Measurements from ENCODE around the gene TRIM41.
A peak's percentile ranks its signal among the peaks of the same experiment; 100 is the strongest.
"Not testable (repeated sequence)": the region's sequence is repeated elsewhere in the genome, so short reads cannot be mapped to it uniquely, and the experiment has no call there.

The TRIM41 gene

DNA sequence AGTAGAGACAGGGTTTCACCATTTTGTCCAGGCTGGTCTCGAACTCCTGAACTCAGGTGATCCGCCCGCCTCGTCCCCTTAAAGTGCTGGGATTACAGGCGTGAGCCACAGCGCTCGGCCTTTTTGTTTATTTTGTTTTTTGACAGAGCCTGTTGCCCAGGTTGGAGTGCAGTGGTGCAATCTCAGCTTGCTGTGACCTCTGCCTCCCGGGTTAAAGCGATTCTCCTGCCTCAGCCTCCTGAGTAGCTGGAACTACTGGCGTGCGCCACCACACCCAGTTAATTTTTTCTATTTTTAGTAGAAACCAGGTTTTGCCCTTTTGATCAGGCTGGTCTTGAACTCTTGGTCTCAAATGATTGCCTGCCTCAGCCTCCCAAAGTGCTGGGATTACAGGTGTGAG, 12.9 kb upstream of the TRIM41 start:
- not testable (repeated sequence) for DNase-seq (ENCODE audit: low read depth, low spot score)

DNA sequence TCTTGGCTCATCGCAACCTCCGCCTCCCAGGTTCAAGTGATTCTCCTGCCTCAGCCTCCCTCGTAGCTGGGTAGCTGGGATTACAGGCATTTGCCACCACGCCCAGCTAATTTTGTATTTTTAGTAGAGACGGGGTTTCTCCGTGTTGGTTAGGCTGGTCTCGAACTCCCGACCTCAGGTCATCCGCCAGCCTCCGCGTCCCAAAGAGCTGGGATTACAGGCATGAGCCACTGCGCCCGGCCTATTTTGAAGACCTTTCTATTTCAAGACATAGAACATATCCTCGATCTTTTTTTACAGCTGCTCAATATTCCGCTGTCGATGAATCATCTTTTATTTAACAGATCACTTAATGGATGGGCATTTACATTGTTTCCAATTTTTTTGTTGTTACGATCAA, 12.4 kb upstream of the TRIM41 start:
- DNase-seq (ENCODE audit: low read depth, low spot score) = not testable (repeated sequence)

DNA sequence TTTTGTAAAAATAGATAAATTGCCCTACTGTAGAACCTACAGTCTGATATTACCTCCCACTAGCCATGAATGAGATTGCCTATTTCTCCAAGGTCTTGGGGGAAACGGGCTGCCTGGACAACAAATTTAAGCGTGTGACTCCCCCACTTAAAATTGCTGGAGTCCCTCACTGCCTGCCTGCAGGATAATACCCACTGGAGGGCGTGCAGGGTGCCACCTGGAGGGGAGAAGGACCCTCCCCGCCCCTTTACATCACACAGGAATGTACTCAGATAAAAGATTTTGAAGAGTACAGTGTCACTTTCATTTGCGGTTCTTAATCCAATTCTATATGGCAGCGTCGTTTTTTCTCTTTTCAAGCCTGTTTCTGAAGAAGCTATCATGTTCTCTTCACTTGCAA, 11.9 kb upstream of the TRIM41 start:
- DNase-seq (ENCODE audit: low read depth, low spot score) = no peak

DNA sequence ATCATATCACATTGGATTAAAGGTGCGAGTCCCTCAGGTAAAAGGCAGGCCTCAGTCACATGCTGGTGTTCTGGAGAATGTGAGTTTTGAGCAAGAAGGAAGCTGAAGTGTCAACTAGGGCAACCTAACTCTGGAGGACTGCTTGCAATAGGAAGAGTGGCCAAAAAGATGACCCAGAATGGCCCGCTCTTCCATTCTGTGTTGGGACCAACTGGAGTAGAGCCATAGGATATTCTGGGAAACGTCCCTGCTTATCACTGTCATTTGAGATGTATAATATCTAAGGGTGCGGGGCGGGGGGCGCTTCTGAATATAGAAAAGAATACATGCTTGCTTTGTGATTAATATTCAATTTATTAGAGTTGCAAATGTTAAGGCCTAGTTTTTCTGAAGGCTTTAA, 11.0 kb upstream of the TRIM41 start:
- DNase-seq (ENCODE audit: low read depth, low spot score) = no peak

DNA sequence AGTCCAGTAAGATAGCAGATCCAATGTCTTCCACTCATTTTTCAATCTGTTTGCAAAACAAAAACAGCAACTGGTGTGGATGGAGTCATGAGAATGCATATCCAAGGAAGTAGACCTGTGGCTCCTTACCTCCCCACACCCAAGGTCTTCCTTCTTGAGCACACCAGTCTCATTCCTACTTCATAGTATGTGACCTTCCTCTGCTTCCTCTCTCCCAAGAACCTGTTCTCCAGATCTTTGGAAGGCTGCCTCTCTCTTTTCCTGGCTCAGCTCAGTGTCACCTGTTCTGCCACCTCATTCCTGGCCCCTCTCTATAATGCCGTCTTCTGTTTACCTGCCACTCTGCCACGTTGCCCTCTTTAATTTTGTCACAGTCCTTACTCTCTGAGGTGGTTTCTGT, 10.1 kb upstream of the TRIM41 start:
- no peak for DNase-seq (ENCODE audit: low read depth, low spot score)

DNA sequence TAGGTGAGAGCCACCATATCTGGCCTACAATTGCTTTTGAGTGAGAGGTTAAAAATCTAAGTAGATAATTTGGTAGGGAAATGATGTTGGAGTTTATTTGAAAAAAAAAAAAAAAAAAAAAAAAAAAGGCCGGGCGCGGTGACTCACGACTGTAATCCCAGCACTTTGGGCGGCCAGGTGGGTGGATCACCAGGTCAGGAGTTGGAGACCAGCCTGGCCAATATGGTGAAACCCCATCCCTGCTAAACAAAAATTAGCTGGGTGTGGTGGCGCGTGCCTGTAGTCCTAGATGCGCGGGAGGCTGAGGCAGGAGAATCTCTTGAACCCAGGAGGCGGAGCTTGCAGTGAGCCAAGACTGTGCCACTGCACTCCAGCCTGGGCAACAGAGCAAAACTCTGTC, 8.8 kb upstream of the TRIM41 start:
- DNase-seq (ENCODE audit: low read depth, low spot score) = not testable (repeated sequence)

DNA sequence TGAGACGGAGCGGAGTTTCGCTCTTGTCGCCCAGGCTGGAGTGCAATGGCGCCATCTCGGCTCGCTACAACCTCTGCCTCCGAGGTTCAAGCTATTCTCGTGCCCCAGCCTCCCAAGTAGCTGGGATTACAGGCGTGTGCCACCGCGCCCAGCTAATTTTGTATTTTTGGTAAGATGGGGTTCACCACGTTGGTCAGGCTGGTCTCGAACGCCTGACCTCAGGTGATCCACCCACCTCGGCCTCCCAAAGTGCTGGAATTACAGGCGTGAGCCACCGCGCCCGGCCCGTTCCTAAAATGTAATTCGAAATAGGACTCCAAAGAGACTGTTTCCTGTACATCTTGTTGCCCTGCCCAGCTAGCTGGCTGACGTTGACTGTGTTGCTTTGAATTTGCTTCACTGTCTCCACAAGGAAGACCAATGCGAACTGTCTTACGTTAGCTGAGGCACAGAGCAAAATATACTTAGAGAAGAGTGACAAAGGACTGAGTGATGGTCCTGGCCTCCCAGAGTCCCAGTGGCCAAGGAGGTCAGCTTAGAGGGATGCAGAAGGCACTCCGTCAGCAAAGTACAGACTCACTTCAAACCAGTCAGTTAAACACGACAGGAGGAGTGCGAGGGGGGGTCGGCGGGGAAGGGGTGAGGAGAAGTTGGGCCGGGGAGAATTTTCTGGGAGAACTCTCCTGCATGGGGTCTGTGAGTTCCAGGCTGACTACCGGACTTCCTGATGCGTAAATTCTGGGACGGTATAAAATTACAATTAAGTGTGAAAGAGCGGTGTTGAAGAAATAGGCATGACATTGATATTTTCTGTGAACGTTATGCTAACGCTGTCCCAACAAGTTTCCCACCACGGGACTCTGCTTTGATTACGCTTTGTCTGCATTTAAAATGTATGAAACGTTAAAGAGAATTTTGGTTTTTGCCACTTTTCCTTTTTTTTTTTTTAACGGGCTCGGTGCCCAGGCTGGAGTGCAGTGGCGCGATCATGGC, 6.8 kb upstream of the TRIM41 start:
- DNase-seq (ENCODE audit: low read depth, low spot score) = no peak

DNA sequence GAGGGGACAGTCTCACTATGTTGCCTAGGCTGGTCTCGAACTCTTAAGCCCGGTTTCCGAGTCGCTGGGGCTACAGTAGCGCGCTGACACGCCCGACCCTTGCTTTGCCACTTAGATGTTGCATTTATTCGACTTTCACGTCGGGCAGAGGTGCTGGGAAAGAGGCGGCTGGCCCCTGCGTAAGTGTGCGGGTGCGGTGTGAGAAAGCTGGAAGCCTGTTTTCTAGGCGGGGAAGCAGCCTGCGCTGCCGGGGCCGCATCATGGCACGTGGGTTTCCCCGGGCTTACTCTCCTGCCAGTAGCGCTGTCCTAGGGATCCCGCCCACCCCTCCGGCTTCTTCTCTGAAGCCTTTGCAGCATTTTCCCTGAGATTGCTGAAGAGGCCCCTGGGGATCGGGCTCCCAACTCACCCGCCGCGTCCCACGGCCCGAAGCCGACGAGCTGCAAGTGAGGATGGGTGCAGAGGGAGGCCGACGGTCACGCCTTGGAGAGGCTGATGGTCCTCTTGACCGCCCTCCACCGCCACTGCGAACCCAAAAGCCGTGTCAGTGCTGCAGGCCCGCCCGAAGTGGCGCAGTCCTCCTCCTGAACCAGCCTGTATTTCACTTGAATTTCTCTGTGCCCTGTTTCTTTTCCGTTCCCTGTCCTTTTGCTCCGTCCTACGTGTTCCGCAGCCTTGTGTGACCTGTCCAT, 5.8 kb upstream of the TRIM41 start:
- DNase-seq (ENCODE audit: low read depth, low spot score) = no peak

DNA sequence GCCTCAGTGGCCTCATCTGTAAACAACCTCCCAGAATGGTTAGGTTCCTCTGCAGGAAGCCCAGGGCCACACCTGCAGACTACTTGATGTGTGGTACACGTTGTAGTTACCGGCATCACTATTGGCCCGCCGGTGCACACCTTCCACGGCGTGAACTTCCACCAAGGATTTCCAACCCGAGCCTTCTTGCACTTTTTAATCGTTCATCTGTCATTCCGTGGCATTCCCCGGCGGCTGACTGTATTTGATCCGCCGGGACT, 5.3 kb upstream of the TRIM41 start:
- no peak for DNase-seq (ENCODE audit: low read depth, low spot score)

DNA sequence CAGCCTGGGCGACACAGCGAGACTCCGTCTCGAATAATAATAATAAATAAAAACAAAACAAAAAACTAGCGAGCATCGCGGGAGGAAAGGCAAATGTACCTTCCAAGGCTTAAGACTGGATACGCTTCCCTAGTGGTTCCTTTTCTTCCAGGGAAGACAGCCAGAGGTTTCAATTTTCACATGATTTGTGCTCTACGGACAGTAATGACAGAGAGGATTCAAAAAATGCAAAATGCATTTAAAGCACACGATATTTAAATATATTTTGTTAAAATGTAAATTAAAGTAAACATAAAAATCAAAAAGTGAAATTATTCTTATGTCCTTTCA, 4.3 kb upstream of the TRIM41 start:
- no peak for DNase-seq (ENCODE audit: low read depth, low spot score)

DNA sequence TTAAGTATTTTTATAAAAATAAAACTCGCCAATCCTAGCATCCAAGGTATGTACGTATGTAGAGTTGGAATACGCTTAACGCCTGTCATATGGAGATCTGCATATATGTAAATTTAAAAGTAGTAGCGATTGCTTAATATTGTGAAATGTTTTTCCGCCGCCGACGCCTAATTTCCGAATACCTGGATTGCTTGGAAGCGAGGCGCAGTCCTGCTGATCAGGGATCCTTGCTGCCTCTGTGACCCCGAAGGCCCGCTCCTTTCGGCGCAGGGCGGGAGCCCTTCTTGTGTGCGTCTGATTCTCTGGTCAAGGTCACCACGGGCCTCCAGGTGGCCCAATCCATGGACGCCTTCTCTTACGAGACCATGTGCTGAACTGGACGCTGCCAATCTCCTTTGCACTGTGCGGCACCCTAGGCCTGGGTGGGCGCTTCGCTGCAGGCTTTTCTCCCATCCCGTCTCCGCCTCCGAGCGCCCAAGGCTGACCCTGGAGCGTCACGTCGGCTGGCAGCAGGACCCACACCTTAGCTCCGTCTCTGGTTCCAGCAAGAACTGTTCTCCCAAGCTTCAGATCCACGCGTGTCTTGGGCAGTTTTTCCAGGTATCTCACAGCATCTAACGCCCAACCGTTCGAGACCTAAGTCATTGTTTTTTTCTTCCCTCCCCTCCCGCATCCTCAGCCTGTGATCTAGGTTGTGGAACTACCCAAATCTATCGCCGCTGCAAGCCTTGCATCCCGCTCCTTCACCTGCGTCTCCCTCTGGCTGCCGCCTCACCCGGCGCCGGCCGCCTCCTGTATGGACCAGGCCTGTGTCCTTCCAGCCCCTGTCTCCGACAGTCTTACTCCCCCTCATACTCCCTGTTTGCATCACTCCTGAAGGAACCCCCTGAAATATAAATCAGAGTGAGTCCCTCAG, 3.6 kb upstream of the TRIM41 start:
- no peak for DNase-seq (ENCODE audit: low read depth, low spot score)

DNA sequence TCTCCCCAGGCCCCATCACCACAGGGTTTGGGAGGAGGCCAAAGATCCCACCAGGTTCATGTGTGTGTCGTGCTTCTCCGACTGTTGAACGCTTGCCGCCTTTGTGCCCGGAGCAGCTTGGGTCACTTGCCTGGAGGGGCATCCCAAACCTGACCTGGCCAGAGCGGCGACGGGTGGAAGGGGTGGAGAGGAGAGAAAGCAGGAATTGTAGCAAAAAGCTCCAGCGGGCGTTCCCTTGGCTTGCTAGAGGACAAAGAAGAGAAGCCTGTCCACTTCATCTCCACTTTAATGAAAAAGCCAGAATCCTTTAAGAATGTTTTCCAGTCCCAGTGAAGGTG, 2.9 kb upstream of the TRIM41 start:
- DNase-seq (ENCODE audit: low read depth, low spot score) = no peak

DNA sequence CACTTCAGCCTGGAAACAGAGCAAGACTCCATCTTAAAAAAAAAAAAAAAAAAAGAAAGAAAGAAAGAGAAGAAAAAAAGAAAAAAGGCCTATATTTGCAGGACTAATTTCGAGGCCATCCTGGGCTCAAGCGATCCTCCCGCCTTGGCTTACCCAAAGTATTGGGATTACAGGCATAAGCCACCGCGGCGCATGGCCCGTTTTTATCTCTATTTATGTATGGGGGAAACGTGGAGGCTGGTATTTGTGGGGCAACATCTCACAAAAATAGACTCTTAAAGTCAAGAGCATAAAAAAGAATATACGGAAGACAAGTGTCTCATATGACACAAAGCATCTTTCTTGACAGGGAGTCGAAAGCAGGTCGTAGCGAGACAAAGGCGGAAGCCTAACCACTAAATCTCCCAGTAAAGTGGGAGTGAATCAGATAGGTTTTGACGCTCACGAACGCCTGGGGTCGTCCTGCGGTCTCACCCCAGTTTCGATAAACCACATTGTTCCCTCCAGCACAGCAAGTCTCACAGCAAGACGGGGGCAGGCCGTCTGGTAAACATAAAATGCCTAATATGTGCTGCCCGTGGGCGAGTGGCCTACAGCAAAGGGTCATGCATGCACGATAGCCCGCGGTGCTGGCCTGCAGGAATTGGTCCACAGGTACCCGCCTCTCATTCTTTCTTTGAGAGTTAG, 1.8 kb upstream of the TRIM41 start:
- DNase-seq (ENCODE audit: low read depth, low spot score) = no peak

DNA sequence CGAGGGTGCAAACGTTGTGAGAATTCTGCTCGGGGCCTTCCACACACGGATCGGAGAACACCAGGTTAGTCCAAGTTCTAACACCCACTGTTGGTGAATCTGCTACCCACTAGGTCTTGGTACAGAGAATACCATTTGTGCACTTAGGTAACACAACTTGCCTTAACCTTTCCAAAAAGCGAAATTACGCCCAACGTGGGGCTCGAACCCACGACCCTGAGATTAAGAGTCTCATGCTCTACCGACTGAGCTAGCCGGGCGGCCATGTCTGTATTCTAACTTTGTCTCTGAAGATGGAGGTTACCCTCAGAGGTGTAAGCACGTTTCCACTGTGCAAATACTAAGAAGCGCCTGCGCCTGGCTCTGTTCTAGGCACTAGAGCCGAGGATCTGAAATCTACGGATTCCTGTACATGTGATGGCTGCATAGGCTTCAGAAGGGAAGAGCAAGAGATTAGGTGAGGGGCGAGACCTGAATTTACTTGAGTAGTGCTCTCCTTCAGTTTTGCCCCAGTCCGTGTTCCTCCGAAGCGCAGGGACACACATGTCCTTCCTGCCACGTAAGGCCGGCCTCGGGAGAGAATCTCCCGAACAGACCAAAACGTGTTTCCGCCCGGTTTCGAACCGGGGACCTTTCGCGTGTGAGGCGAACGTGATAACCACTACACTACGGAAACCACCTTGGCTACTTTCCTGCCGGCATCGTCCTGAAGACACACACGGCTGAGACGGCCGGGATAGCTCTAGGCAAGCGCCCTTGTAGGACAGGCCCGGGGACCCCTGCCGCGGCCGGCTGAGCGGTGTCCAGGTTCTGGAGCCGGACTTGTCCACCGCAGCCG, 1.1 kb upstream of the TRIM41 start:
- DNase-seq (ENCODE audit: low read depth, low spot score) = peak; percentile 80

DNA sequence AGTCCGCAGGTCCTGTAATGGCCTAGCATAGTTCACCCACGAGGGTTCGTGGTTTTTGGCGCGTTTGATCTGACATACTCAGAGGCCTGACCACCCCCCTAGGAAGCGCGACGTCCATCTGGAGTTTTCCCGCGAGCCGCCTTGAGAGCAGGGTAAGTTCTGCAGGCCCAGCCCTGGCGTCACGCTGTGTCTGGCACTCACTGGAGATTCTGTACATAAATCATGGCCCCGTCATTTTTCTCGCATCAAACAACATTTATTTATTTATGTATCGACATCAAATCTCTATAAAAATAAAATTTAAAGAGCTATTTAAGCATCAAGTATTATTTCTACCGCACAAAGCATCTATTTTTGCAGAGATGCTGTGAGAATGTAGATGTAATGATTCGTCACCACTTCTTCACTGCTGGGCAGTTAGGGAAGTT, 437 bp upstream of the TRIM41 start:
- DNase-seq (ENCODE audit: low read depth, low spot score) = no peak

DNA sequence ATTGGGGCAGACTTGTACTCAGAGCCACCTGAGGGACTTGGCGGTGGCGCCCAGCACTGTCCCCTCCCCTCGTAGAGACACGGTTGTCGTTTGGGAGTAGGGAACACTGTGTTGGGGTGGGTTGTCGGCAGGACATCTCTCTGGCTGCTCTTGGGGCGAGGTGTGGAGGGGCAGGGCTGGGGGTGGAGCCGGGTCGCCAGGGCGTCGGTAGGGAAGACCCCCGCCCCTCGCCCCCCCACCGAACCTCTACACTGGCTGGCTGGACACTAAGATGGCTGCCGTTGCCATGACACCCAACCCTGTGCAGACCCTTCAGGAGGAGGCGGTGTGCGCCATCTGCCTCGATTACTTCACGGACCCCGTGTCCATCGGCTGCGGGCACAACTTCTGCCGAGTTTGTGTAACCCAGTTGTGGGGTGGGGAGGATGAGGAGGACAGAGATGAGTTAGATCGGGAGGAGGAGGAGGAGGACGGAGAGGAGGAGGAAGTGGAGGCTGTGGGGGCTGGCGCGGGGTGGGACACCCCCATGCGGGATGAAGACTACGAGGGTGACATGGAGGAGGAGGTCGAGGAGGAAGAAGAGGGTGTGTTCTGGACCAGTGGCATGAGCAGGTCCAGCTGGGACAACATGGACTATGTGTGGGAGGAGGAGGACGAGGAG, 778 bp downstream of the TRIM41 start:
- DNase-seq (ENCODE audit: low read depth, low spot score) = no peak

DNA sequence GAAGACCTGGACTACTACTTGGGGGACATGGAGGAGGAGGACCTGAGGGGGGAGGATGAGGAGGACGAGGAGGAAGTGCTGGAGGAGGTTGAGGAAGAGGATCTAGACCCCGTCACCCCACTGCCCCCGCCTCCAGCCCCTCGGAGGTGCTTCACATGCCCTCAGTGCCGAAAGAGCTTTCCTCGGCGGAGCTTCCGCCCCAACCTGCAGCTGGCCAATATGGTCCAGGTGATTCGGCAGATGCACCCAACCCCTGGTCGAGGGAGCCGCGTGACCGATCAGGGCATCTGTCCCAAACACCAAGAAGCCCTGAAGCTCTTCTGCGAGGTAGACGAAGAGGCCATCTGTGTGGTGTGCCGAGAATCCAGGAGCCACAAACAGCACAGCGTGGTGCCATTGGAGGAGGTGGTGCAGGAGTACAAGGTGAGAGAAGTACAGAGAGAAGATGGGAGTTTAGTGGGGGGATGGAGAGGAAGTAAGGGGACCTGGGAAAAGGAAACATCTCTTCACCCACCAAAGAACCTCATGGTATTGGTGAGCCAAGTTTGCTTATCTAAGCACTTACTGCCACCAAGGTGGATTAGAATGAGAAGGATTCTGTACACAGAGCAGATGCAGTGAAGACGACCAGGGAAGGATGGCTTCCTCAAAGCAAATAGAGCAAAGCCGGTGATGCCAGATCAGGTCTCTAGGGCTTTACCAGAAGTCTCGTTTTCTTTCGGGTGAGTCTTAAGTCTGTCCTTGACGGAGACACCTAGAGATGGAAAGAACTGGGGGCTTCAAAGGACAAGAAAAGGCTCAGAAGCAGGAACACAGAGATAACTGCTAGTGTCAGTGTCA, 1.5 kb downstream of the TRIM41 start:
- DNase-seq (ENCODE audit: low read depth, low spot score) = no peak

DNA sequence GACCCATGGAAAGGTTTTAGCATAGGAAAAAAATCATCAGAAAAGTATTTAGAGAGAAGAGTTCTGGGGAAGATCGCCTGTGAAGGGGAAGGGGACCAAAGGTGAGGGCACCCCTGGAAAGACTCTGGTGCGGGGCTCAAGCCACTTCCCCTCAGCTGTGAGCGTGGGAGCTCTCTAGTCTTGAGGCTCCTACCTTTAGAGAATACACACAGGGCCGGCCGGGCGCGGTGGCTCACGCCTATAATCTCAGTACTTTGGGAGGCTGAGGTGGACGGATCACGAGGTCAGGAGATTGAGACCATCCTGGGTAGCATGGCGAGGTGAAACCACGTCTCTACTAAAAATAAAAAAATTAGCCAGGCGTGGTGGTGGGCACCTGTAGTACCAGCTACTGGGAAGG, 6.9 kb downstream of the TRIM41 start:
- no peak for DNase-seq (ENCODE audit: low read depth, low spot score)

DNA sequence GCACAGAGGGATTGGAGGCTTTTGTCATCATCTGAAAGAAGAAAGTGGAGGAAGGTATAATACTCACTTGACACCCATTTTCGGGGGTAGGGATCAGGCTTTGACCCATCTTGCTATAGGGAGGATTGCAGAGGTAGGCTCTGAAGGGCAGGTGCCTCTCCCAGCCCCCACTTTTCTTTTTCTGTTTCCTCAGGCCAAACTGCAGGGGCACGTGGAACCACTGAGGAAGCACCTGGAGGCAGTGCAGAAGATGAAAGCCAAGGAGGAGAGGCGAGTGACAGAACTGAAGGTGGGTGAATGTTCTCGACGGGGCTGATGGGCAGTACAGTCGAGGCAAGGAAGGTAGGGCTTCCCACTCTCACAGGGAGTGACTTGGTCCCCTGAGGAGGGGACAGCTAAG, 7.5 kb downstream of the TRIM41 start:
- DNase-seq (ENCODE audit: low read depth, low spot score) = no peak

Measured in smooth muscle cell of the brain vasculature (primary cell).